ENCODE data around the gene NOD2.
A peak's percentile ranks its signal among the peaks of the same experiment; 100 is the strongest.

NOD2 gene

DNA sequence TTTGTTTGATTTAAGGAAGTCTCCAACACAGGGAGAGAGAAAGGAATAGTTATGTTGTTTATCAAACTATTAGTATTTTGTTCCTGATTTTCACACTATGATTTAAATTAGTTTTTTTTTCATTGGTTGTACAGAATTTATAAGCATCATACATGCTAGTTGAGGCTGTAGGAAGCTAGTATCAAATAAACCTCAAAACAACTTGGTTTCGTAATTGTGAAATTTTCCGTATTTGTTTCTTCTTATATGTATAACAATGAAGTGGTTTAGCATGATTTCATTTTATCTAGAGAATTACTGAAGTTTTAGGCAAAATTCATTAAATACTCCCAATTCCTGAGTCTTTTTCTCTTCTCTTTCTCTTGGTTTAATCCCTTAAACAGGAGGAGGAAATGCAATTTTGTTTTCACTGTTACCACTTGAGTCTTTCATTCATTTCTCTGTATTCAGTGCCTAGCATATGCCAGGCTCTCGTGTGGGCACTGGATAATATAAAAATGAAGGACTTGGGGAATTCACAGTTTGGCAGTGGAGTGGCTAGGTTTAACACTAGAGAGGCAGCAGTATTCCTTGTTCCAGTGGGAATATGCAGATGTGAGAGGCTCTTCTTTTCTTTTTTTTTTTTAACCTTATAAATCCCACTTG is 50.3 kb downstream of the NOD2 start:
- DNase-seq: no peak

DNA sequence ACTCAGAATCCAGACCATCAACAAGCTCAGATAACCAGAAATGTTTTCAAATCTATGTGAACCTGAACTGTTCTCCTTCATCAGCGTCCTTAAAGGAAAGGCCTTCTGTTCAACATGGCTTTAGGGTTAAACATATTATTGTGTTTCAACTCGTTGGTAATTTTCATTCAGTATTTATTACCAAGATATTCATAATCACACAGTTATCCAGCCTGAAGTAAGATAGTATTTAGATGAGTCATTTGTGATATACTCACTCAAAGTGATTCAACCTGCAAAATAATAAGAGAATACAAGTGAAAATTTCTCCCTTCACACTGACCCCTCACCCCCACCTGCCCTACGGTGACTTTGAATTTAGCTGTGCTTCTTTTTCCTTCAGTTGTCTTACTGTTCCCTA is 51.5 kb downstream of the NOD2 start:
- DNase-seq: no peak

DNA sequence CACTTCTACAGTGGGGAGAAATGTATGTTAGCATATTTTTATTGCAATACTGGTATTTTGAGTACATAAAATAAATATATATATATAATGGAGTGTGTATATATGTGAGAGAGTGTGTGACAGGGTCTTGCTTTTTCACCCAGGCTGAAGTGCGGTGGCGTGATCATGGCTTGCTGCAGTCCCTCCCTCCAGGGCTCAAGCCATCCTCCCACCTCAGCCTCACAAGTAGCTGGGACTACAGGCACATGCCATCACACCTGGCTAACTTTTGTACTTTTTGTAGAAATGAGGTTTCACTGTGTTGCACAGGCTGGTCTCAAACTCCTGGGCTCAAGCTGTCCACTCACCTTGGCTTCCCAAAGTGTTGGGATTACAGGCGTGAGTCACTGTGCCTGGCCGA is 52.5 kb downstream of the NOD2 start:
- no peak for DNase-seq

DNA sequence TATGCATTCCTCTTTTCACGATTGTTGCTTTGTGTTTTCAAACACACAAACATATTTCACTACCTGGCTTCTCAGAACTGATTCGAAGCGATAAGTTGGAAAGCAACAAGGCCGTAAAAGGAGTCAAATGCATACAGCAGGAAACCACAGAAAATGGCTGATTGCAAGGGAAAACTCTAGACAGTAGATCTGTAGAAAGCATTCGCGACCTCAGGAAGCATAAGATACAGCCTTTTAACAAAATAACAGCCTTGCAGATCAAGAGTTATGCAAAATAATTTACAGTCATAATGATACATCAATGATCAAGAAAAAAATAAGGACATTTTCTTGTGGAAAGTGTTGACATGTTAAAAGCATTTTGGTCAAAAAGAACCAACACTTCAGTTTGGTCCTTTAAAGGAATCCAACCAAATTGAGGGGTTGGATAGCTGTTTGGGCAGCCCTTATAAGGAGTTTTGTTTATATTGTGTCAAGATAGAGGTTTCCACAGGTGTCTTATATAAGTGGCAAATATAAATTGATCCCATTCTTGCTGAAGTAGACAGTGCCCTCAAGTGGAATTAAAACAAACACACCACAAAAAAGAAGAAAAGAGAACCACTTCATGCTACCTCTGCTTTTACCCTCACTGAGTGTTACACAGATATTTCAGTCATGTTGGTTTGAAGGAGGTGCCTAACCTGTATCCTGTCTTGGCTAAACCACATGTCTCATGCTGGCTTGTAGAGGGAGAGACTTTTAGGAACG is 54.0 kb downstream of the NOD2 start:
- peak; percentile 79 for DNase-seq

DNA sequence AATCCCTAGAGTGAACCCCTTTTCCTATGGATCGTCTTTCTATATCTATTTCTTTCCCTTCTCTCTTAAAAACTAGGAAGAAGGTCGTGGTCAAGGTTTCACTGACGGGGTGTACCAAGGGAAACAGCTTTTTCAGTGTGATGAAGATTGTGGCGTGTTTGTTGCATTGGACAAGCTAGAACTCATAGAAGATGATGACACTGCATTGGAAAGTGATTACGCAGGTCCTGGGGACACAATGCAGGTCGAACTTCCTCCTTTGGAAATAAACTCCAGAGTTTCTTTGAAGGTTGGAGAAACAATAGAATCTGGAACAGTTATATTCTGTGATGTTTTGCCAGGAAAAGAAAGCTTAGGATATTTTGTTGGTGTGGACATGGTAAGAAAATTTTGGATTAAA is 58.1 kb downstream of the NOD2 start:
- no peak for DNase-seq

DNA sequence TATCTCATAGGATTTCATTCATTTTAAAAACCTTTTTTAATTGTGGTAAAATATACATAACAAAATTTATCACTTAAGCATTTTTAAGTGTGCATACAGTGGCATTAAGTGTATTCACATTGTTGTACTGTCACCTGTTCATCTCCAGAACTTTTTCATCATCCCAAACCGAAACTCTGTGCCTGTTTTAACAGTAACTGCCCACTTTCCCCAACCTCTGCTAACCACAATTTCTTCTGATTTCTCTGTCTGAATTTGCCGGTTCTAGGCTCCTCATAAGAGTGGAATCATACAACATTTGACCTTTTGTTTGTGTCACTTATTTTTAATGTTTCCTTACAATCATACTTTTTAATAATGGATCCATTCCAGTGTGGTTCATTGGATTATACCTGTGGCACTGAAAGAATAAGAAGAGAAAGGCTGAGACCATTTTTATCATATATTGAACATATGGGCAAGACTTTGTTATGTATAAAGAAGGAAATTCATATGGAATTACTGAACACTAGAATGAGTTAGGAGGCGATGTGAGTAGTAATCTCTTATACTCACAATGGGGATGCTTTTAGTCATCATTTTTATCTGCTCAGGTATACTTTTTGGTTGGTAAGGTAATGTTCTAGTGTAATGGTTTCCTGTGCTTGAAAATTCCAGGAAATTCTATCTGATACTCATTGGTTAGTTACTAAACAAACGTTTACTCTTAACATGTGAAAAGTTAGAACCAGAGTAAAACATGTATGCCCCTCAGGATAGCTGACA is 59.2 kb downstream of the NOD2 start:
- no peak for DNase-seq

DNA sequence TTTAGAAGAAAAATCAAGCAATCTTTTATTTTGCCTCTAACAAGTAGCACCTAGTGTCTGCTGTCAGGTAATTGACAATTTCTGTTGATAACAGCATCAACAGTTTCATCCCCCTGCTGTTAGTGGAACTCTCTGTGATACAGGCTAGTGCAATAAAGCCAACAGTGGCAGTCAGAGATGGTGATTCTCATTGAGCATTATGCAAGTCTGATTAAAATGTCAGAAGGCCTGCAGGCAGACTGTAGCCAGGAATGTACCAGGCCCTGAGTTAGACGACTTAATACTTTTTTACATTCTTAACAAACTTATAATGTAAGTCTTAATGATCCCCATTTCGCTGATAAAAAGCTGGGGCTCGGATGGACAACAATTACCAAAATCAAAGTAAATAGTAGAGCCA is 63.1 kb downstream of the NOD2 start:
- no peak for DNase-seq

DNA sequence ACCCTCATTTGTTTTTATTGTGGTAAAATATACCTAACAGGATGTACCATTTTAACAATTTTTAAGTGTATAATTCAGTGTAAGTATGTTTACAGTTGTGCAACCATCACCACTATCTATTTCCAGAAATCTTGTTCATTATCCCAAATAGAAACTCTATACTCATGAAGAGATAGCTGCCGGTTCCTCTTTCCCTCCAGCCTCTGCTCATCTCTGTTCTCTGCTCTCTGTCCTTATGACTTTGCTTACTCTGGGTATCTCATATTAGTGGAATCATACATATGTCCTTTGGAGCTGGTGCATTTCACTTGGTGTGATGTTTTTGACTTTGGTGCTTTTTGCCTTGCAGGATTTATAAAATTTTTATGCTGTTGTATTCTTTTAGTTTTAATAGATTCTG is 67.9 kb downstream of the NOD2 start:
- DNase-seq: no peak

DNA sequence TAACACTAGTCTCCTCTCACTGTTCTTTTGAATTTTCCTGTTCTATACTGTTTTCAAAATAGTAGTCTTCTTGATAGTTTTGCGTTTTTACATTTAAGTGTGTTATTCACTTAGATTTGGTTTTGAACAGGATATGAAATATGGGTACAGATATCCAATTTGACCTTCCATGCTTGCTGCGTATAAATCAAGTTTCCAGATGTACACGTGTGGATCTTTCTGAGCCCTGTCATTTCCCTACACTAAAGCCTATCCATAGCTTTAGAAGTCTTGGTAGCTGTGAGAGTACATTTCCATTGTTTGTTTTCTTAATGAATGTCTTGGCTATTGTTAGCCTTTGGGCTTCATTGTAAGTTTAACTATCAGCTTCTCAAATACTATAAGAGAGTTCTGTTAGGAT is 68.8 kb downstream of the NOD2 start:
- no peak for DNase-seq

DNA sequence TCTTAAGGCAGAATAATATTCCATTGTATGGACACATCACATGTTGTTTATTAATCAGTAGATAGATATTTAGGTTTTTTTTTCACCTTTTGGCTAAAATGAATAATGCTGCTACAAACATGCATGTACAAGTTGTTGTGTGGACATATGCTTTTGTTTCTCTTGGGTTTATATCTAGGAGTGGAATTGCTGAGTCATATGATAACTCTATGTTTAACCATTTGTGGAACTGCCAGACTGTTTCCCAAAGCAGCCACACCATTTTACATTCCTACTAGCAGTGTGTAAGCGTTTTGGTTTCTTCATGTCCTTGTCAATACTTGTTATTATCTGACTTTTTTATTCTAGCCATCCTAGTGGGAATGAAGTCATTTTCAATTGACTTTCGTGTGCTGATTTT is 69.8 kb downstream of the NOD2 start:
- no peak for DNase-seq

DNA sequence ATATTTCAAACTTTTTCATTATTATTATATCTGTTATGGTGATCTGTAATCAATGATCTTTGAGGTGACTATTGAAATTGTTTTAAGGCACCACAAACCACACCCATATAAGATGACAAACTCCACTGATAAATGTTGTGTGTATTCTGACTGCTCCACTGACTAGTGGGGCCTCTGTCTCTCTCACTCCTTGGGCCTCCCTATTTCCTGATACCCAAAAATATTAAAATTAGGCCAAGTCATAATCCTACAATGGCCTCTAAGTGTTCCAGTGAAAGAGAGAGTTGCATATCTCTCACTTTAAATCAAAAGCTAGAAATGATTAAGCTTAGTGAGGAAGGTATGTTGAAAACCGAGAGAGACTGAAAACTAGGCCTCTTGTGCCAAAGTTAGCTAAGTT is 71.9 kb downstream of the NOD2 start:
- no peak for DNase-seq

DNA sequence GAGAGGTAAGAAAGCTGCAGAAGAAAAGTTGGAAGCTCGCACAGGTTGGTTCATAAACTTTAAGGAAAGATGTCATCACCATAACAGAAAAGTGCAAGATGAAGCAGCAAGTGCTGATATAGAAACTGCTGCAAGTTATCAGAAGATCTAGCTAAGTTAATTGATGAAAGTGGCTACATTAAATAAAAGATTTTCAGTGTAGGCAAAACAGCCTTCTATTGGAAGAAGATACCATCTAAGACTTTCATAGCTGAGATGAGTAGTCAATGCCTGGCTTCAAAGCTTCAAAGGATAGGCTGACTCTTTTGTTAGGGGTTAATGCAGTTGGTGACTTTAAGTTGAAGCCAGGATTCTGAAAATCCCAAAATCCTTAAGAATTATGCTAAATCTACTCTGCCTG is 72.5 kb downstream of the NOD2 start:
- DNase-seq: no peak

DNA sequence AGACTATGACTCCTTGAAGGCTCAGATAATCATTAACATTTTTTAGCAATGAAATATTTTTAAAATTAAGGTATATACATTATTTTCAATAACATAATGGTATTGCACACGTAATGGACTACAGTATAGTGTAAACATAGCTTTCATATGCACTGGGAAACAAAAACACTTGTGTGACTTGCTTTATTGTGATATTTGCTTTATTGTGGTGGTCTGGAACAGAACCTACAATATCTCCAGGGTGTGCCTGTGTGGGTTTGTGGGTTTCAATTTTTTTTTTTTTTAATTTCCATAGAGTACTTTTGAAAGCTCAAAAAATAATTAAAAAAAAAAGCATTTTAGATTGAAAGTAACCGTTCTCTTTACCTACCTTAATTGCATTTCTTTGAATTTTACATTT is 73.8 kb downstream of the NOD2 start:
- no peak for DNase-seq

DNA sequence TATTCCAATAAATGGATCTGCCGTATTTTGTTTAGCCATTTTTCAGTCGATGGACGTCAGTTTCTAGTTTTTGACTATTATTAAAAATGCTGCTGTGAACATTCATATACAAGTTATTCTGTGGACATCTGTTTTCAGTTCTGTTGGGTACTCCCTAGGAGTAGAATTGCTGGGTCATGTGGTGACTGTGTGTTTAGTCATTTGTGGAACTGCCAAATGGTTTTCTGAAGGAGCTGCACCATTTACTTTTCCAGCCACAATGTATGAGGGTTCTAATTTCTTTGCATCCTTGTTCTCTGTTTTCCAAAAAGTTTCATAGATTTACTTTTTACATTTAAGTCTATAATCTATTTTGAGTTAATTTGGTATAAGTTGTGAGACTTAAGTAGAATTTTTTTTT is 78.0 kb downstream of the NOD2 start:
- DNase-seq: no peak

DNA sequence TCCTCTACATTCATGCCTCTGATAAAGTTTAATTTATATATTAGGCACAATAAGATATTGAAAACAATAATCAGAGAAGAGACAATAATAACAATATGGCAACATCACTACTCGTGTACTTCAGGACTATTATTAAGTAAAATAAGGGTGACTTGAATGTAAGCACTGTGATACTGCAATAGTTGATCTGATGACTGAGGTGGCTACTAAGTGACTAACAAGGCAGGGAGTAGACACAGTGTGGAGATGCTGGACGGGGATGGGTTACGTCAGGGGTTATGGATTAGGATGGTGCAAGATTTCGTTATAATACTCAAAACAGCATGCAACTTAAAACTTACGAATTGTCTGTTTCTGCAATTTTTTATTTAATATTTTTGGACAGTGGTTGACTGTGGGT is 81.0 kb downstream of the NOD2 start:
- DNase-seq: no peak

DNA sequence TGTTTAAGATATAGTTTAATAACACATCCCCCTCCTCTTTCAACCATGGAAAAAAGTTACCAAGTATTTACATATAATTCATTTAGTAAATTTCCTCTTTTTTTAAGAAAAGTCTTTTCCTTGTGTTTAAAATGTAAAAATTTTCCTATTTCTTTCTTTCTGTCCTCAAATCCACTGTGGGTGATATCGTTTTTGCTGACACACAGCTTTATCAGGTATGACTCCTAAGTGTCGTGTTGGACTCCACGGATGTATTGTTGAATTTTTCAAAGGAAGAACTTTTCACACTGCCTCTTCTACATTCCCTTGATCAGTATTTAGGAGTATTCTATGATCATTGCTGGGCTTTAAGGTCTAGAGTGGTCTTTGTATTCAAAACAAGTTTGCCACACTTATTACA is 81.6 kb downstream of the NOD2 start:
- DNase-seq: no peak

DNA sequence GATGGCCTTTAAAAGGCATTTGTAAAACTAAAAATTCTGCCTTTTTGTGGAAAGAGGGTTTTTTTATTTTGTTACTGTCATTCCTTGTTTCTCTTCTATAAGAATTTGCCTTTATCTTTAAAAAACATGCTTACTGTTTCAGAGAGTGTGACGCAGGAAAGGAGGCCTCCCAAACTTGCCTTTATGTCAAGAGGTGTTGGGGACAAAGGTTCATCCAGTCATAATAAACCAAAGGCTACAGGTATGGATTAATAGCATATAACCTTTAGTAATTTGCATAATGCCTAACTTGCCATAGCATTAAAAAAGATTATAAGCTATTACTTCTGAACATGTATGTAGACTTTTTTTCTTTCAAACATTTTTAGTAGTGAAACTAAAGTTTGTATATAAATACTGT is 82.6 kb downstream of the NOD2 start:
- no peak for DNase-seq

DNA sequence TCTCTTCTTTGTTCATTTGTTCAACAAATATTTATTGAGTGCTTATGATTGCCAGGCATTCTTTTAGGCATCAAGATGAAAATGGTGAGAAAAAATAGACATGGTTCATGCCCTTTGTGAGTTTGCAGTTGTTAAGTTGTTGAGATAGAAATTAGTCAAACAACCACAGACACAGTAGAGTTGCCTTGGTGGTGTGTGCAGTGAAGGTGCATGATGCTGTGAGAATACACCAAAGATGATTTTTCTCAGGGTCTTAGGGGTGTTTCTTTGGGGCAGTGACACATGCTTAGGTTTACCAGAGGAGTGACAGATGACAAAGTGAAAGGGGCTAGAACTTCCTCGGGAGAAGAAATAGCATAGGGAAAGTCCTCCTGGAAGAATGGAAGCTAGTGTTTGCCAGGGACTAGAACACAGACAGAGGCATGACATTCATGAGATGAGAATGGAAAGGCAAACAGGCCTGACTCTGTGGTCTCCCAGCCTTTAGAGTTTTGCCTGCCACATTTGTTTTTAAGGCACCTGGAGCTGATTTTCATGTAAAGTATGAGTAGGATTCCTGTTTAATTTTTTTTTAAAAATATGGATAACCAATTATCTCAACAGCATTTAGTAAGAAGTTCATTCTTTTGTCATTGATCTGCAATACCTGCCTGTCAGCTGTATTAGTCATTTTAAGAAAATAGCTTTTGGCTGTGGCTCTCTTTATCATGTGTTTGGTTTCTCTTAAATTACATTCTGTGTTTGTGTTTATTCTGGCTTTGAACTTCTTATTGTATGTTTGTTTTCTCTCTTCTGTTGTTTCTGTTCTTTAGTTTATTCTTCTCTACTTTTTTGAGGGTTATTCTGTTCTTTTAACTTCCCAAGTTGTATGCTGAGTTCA is 85.1 kb downstream of the NOD2 start:
- DNase-seq: no peak

DNA sequence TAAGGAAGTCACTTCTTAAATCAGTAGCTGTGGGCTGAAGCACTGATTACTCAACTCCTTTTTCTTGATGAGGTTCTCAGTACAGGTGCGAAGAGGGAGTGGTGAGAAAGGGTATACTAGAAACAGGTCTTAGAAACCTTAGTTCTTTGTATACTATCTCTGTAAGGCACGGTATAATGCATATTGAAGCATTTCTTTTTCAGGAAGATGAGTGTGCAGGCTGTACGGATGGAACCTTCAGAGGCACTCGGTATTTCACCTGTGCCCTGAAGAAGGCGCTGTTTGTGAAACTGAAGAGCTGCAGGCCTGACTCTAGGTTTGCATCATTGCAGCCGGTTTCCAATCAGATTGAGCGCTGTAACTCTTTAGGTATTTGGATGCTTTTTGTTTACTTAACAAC is 87.6 kb downstream of the NOD2 start:
- DNase-seq: peak; percentile 41

DNA sequence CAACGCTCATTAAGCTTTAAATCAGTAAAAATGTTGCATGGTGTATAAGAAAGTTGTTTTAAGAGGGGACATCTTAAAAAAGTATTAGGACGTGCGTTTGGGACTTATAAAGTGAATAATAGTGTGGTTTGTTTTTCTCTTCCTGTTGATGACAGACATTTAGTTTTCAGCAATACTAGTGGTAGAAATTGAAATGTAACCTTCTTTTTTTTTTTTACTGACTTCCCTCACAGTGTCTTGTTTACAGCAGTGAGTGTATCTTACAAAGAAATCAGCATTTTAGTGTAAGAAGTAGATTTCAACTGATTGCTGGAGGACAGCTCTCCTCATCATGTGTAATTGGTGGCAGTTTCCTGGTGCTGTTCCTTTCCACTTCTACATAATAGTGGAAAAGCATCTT is 88.1 kb downstream of the NOD2 start:
- no peak for DNase-seq

All from CD4-positive, alpha-beta T cell treated with Interleukin-21 for 1 hour (primary cell).